Esophagus (tissue), 2 donors: Measurements from ENCODE around the gene EHD2. TPM values are rescaled to one million over a fixed set of nuclear protein-coding genes. Genes with fewer than 3 reads are reported as not detected.

ENCODE experiments used
- H3K27ac ChIP-seq, 2 donors: one replicate each; pipeline ENCODE4 v1.5.1; 2013; ENCODE audit warnings: low read depth in 2 of 2, mild to moderate bottlenecking in 2 of 2, inconsistent platforms in 1 of 2, low read length in 1 of 2, moderate library complexity in 1 of 2
- H3K27me3 ChIP-seq, 2 donors: one replicate each; pipeline ENCODE4 v1.6.1; 2013; ENCODE audit warnings: low read length in 2 of 2, control low read depth in 1 of 2, mild to moderate bottlenecking in 1 of 2; ENCODE audit not compliant: insufficient read depth in 2 of 2, control insufficient read depth in 1 of 2
- H3K36me3 ChIP-seq, 2 donors: one replicate each; pipeline ENCODE4 v1.6.1; 2013; ENCODE audit warnings: low read length in 1 of 2; ENCODE audit not compliant: control insufficient read depth in 2 of 2, insufficient read depth in 2 of 2
- H3K4me1 ChIP-seq, 2 donors: one replicate each; pipeline ENCODE4 v1.6.1; 2013; ENCODE audit warnings: low read length in 1 of 2; ENCODE audit not compliant: control insufficient read depth in 2 of 2, insufficient read depth in 2 of 2
- H3K4me3 ChIP-seq, 2 donors: one replicate each; pipeline ENCODE4 v1.5.1; 2013; ENCODE audit warnings: low read length in 2 of 2, mild to moderate bottlenecking in 2 of 2, low read depth in 1 of 2, moderate library complexity in 1 of 2
- H3K9me3 ChIP-seq, 2 donors: one replicate each; pipeline ENCODE4 v1.6.1; 2013; ENCODE audit warnings: mild to moderate bottlenecking in 2 of 2, low read depth in 1 of 2, low read length in 1 of 2, moderate library complexity in 1 of 2; ENCODE audit not compliant: control insufficient read depth in 2 of 2, insufficient read depth in 1 of 2
- WGBS, 2 donors: extraction: QIAGEN DNeasy Blood & Tissue Kit; methylation state at CpG; one replicate each; pipeline ENCODE4 v1.1.7; 2013; 5-methylcytosine and 5-hydroxymethylcytosine counted together
- polyA plus RNA-seq, 2 donors: library from polyadenylated mRNA; stranded (reverse); fragments of 200-250 nt; gene quantifications; one replicate each; pipeline ENCODE4 v1.2.3, GENCODE V29; 2013
- donor health status: healthy with polysubstance abuse.
- donor health status: Bipolar disorder and iron deficiency.

EHD2 gene
- polyA plus RNA-seq, 2 donors, result 22.4 to 27.4 TPM

DNA sequence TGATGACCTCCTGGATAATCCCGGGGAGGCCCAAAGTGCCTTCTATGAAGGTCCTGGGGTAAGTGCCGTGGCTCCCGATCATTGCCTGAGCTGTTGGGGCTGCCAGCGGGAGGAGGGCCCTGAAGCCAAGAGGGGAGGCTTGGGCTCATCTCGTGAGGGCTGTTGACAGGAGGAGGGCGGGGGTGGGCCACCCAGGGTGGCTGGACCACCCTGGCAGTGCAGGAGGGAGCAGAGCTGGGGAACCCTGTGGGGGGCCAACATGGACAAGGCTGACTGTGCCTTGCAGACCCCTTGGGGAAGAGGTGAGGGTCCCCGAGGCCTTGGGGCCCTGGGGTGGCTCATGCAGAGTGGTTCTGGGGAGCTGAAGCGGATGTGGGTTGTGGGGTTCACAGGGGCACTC lies 37.4 kb upstream of the EHD2 start:
- Histone ChIP-seq H3K27me3 (no peaks in the 10 kb centered on the region), H3K36me3 (peaks cover 14 to 44% of the 10 kb centered on the region in 2 donors), H3K4me3 (no peak overlapping the region), H3K4me1 (no peaks in the 10 kb centered on the region), H3K27ac (no peak overlapping the region), H3K9me3 (no peaks in the 10 kb centered on the region)
- 86 to 89% methylated on average over 8 of the region's 8 CpGs for WGBS, 2 donors

DNA sequence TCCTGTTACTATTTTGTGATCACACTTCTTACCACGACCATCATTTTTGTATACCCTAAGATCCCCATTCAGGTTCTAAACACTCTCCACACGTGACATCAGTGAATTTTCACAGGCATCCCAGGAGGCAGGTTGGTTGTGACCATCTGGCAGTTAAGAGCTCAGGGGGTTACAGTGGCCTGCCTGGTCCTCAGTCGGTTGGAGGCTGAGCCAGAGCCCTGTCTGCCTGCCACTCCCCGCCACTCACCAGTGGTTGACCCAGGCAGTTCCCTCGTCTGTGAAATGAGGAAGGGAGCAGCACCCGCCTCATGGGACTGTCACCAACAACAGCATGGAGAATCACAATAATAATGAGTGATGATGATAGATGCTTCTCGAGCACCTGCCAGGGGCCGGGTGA lies 36.4 kb upstream of the EHD2 start:
- Histone ChIP-seq H3K36me3 (peaks cover 14 to 48% of the 10 kb centered on the region in 2 donors), H3K27ac (no peak overlapping the region), H3K4me3 (no peak overlapping the region), H3K9me3 (no peaks in the 10 kb centered on the region), H3K27me3 (no peaks in the 10 kb centered on the region), H3K4me1 (no peaks in the 10 kb centered on the region)
- 82 to 88% methylated on average over 8 of the region's 8 CpGs for WGBS, 2 donors

DNA sequence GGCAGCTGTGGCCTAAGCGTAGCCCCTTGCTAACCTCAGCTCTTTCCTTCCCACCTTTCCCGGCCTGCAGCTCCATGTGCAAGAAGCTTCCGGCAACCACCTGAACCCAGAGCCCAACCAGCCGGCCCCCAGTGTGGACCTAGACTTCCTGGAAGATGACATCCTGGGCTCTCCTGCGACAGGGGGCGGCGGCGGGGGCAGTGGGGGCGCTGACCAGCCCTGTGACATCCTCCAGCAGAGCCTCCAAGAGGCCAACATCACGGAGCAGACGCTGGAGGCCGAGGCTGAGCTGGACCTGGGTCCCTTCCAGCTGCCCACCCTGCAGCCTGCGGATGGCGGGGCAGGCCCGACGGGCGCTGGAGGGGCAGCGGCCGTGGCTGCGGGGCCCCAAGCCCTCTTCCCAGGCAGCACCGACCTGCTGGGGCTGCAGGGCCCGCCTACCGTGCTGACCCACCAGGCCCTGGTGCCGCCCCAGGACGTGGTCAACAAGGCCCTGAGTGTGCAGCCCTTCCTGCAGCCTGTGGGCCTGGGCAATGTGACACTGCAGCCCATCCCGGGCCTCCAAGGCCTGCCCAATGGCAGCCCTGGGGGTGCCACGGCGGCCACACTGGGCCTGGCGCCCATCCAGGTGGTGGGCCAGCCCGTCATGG lies 33.8 kb upstream of the EHD2 start:
- H3K36me3 ChIP-seq, result peaks cover 11 to 36% of the 10 kb centered on the region in 2 donors
- WGBS, 2 donors, result 89 to 93% methylated on average over 26 to 30 of the region's 30 CpGs
- H3K4me1 ChIP-seq, result no peaks in the 10 kb centered on the region
- H3K9me3 ChIP-seq, result no peaks in the 10 kb centered on the region
- no peak overlapping the region for H3K4me3 ChIP-seq
- no peak overlapping the region for H3K27ac ChIP-seq
- no peaks in the 10 kb centered on the region for H3K27me3 ChIP-seq

DNA sequence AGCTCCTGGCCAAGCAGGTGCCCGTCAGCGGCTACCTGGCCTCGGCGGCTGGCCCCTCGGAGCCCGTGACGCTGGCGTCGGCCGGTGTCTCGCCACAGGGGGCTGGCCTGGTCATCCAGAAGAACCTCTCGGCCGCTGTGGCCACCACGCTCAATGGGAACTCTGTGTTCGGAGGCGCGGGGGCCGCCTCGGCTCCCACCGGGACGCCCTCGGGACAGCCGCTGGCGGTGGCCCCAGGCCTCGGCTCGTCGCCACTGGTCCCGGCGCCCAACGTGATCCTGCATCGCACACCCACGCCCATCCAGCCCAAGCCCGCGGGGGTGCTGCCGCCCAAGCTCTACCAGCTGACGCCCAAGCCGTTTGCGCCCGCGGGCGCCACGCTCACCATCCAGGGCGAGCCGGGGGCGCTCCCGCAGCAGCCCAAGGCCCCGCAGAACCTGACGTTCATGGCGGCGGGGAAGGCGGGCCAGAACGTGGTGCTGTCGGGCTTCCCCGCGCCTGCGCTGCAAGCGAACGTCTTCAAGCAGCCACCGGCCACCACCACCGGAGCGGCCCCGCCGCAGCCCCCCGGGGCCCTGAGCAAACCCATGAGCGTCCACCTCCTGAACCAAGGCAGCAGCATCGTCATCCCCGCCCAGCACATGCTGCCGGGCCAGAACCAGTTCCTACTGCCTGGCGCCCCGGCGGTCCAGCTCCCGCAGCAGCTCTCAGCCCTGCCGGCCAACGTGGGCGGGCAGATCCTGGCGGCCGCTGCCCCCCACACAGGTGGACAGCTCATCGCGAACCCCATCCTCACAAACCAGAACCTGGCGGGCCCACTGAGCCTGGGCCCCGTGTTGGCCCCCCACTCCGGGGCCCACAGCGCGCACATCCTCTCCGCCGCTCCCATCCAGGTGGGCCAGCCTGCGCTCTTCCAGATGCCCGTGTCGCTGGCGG lies 33.0 kb upstream of the EHD2 start:
- no peak overlapping the region for H3K27ac ChIP-seq
- 95 to 97% methylated on average over 71 to 90 of the region's 90 CpGs for WGBS, 2 donors
- H3K4me1 ChIP-seq, result no peaks in the 10 kb centered on the region
- no peaks in the 10 kb centered on the region for H3K9me3 ChIP-seq
- H3K4me3 ChIP-seq, result no peak overlapping the region
- peaks cover 6 to 32% of the 10 kb centered on the region in 2 donors for H3K36me3 ChIP-seq
- H3K27me3 ChIP-seq, result no peaks in the 10 kb centered on the region

DNA sequence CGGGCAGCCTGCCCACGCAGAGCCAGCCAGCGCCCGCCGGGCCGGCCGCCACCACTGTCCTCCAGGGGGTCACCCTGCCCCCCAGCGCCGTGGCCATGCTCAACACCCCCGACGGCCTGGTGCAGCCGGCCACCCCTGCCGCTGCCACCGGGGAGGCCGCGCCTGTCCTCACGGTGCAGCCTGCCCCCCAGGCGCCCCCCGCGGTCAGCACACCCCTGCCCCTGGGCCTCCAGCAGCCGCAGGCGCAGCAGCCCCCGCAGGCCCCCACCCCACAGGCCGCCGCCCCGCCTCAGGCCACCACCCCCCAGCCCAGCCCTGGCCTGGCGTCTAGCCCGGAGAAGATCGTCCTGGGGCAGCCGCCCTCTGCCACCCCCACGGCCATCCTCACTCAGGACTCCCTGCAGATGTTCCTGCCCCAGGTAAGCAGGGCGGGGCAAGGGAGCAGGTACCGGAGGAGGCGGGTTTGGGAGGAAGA lies 32.3 kb upstream of the EHD2 start:
- Histone ChIP-seq H3K4me1 (no peaks in the 10 kb centered on the region), H3K27me3 (no peaks in the 10 kb centered on the region), H3K36me3 (peaks cover 4 to 30% of the 10 kb centered on the region in 2 donors), H3K27ac (no peak overlapping the region), H3K4me3 (no peak overlapping the region), H3K9me3 (no peaks in the 10 kb centered on the region)
- 88 to 90% methylated on average over 26 to 34 of the region's 34 CpGs for WGBS, 2 donors

DNA sequence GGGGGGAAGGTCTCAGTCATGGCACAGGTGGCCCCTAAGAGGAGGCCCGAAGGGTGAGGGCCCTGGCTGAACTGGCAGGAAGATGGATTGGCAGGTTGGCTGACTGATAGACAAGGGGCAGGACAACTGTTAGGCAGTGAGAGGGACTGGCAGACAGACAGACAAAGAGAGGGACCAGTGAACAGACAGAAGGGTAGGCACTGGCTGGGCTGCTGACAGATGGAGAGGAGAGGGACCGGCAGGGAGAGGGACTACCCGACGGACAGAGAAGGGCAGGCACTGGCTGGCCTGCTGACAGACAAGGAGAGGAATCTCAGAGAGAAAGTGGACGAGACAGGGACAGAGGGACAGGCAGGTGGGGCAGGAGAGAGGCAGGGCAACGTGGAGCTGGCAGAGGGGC lies 31.8 kb upstream of the EHD2 start:
- Histone ChIP-seq H3K27ac (no peak overlapping the region), H3K9me3 (no peaks in the 10 kb centered on the region), H3K4me3 (no peak overlapping the region), H3K4me1 (no peaks in the 10 kb centered on the region), H3K36me3 (peaks cover 2 to 30% of the 10 kb centered on the region in 2 donors), H3K27me3 (no peaks in the 10 kb centered on the region)
- 86 to 91% methylated on average over 6 of the region's 6 CpGs for WGBS, 2 donors

DNA sequence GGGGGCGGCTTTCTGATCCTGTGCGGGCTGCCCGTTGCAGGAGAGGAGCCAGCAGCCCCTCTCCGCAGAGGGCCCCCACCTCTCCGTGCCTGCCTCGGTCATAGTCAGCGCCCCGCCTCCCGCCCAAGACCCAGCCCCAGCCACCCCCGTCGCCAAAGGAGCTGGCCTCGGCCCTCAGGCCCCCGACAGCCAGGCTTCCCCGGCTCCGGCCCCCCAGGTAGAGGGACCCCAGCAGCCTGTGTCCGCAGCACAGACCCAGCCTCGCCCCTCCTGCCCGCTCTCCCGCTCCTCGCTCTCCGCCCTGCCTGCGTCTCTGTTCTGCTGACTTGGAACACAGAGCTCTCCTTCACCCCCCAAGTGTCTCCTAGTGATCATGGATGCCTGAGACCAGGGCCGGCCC lies 31.3 kb upstream of the EHD2 start:
- no peaks in the 10 kb centered on the region for H3K9me3 ChIP-seq
- no peak overlapping the region for H3K4me3 ChIP-seq
- H3K36me3 ChIP-seq, result peaks cover 2 to 30% of the 10 kb centered on the region in 2 donors
- no peak overlapping the region for H3K27ac ChIP-seq
- H3K4me1 ChIP-seq, result no peaks in the 10 kb centered on the region
- no peaks in the 10 kb centered on the region for H3K27me3 ChIP-seq
- WGBS, 2 donors, result 95 to 97% methylated on average over 21 to 23 of the region's 23 CpGs

DNA sequence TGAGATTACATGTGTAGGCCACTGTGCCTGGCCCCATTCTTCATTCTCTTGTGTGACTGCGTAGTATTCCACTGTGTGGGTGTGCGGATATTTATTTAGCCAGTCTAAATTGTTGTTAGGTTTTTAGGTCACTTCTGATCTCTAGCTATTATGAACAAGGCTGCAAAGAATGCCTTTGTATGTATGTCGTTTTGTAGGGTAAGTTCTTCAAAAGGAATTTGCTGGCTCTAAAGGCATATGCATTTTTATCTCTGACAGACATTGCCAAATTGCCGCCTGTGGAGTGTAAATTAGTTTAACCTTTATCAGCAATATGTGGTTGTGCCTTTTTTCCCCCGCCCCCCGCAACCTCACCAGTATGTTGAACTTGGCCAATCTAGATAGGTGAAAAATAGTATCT lies 30.3 kb upstream of the EHD2 start:
- Histone ChIP-seq H3K4me1 (no peaks in the 10 kb centered on the region), H3K9me3 (no peaks in the 10 kb centered on the region), H3K4me3 (no peak overlapping the region), H3K36me3 (peaks cover 2 to 30% of the 10 kb centered on the region in 2 donors), H3K27ac (no peak overlapping the region), H3K27me3 (no peaks in the 10 kb centered on the region)
- WGBS, 2 donors, result 77 to 81% methylated on average over 6 of the region's 6 CpGs

DNA sequence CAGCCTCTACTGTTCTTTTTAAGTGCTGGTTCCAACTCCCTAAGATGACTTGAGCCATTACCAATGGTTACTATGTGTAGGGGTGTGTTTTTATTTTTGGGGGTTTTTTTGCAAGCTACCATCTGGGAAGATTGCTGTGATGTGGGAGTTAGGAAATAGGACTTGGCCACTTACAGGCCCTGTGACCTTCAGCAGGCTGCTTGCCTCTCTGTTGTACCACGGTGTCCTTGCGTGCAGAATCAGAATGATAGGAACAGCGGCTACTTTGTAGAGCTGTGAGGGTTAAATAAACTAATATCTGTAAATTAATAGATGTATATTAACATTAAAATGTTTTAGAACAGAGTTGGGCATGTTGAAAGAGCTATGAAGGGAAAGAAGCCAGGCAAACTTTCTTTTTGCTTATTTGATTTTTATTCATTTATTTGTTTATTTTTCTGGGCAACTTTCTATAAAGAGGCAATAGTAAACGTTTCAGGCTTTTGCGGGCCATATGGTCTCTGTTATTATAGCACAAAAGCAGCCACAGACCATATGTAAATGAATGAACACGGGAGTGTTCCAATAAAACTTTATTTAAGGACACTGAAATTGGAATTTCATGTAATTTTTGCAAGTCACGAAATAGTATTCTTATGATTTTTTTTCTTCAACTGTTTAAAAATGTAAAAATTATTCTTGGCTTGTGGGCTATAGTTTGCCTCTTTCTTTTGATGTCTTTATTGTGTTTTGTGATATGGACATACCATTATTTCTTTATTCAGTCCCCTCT lies 26.4 kb upstream of the EHD2 start:
- WGBS, 2 donors, result 86 to 89% methylated on average over 7 of the region's 7 CpGs
- peaks cover 0 to 13% of the 10 kb centered on the region in 2 donors for H3K36me3 ChIP-seq
- H3K9me3 ChIP-seq, result peaks cover 0 to 3% of the 10 kb centered on the region in 2 donors
- H3K27me3 ChIP-seq, result no peaks in the 10 kb centered on the region
- no peak overlapping the region for H3K4me3 ChIP-seq
- H3K27ac ChIP-seq, result no peak overlapping the region
- H3K4me1 ChIP-seq, result no peaks in the 10 kb centered on the region
